Activated T-cell treated with anti-CD3 and anti-CD28 coated beads, Interleukin-2, amount 50 U/mL, for 72 hours (primary cell): ENCODE results near the gene GPC6. TPM values are rescaled to one million over a fixed set of nuclear protein-coding genes. Genes with fewer than 3 reads are reported as not detected.

Experiments used
- ATAC-seq, 2 donors: fragments of 150-1000 bp; cut with Tn5 transposase; replicated peaks in 1 of 2; 2 replicates each; pipeline ENCODE4 v1.10.0; 2021; ENCODE audit warnings: moderate library complexity in 2 of 2, mild to moderate bottlenecking in 1 of 2
- DNase-seq, 2 donors: peaks; one replicate each; pipeline ENCODE4 v3.0.0; 2021 to 2022; ENCODE audit warnings: mixed read lengths in 1 of 2
- H3K27ac Mint-ChIP-seq: one replicate; pipeline ENCODE4 v1.8.0; 2022; ENCODE audit warnings: mild to moderate bottlenecking, moderate library complexity, mixed read lengths
- H3K27me3 Mint-ChIP-seq: one replicate; pipeline ENCODE4 v1.8.0; 2022; ENCODE audit warnings: low read depth, mixed read lengths
- H3K36me3 Mint-ChIP-seq, 2 donors: one replicate each; pipeline ENCODE4 v1.8.0; 2022; ENCODE audit warnings: mixed read lengths in 2 of 2, mild to moderate bottlenecking in 1 of 2; ENCODE audit not compliant: insufficient read depth in 2 of 2
- H3K4me1 Mint-ChIP-seq: one replicate; pipeline ENCODE4 v1.8.0; 2022; ENCODE audit warnings: low read depth, mixed read lengths
- H3K4me3 Mint-ChIP-seq, 2 donors: one replicate each; pipeline ENCODE4 v1.8.0; 2022; ENCODE audit warnings: mild to moderate bottlenecking in 2 of 2, mixed read lengths in 2 of 2, moderate library complexity in 2 of 2
- H3K9me3 Mint-ChIP-seq, 2 donors: one replicate each; pipeline ENCODE4 v1.8.0; 2022; ENCODE audit warnings: mixed read lengths in 2 of 2
- total RNA-seq, 2 donors: library from RNA; stranded (reverse); gene quantifications; one replicate each; pipeline ENCODE4 v1.2.3, GENCODE V29; 2022

The GPC6 gene
- total RNA-seq, 2 donors from 2014 or later: not detected

DNA sequence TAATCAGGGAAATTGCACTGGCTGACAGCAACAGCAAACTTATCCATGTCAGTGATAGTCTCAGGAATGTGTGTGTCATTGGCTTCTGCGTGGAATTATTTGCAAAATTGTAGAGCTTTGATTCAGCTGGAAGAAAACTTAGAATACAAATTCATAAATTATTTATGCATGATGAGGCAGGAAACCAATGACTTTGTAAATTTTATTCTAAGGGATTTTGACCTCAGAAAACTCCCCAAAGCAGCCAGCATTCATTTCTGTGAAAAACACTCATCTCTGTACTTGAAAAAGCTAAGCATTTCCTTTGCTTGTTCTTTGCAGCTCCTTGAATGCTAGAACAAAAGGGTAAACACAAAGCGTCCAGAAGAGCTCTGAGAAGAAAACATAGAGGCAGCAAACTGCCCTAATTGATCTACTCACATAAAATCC is 1090.5 kb downstream of the GPC6 start:
- H3K9me3 Mint-ChIP-seq: peaks cover 0 to 3% of the 10 kb centered on the region in 2 donors
- H3K27ac Mint-ChIP-seq: peak overlapping the region; percentile 15
- peak; percentile 53 to 79 for ATAC-seq

GRCh38 chr13:94318418-94318817 is 1091.8 kb downstream of the GPC6 start:
- H3K27ac Mint-ChIP-seq: no peak overlapping the region
- H3K27me3 Mint-ChIP-seq: no peaks in the 10 kb centered on the region
- peaks cover 0 to 3% of the 10 kb centered on the region in 2 donors for H3K9me3 Mint-ChIP-seq
- DNase-seq: no peak
- ATAC-seq: no peak
- peaks cover 0 to 2% of the 10 kb centered on the region in 2 donors for H3K36me3 Mint-ChIP-seq
- H3K4me1 Mint-ChIP-seq: peaks cover 17% of the 10 kb centered on the region
- H3K4me3 Mint-ChIP-seq: no peak overlapping the region

More for the DNA sequence above, 1090.5 kb downstream of the GPC6 start:
- peak overlapping the region in 1 of 2 donors; percentile 31 for H3K4me3 Mint-ChIP-seq
- H3K36me3 Mint-ChIP-seq: peaks cover 0 to under 1% of the 10 kb centered on the region in 2 donors
- H3K4me1 Mint-ChIP-seq: peaks cover 12% of the 10 kb centered on the region
- DNase-seq: no peak
- H3K27me3 Mint-ChIP-seq: no peaks in the 10 kb centered on the region

- Mint-ChIP-seq H3K9me3 (peaks cover 0 to 3% of the 10 kb centered on the region in 2 donors), H3K27ac (no peak overlapping the region), H3K4me1 (peaks cover 27% of the 10 kb centered on the region), H3K4me3 (no peak overlapping the region), H3K36me3 (peaks cover 0 to 2% of the 10 kb centered on the region in 2 donors), H3K27me3 (no peaks in the 10 kb centered on the region)
- DNase-seq: no peak
- no peak for ATAC-seq
Measured at GRCh38 chr13:94319501-94319900, 1092.9 kb downstream of the GPC6 start.

DNA sequence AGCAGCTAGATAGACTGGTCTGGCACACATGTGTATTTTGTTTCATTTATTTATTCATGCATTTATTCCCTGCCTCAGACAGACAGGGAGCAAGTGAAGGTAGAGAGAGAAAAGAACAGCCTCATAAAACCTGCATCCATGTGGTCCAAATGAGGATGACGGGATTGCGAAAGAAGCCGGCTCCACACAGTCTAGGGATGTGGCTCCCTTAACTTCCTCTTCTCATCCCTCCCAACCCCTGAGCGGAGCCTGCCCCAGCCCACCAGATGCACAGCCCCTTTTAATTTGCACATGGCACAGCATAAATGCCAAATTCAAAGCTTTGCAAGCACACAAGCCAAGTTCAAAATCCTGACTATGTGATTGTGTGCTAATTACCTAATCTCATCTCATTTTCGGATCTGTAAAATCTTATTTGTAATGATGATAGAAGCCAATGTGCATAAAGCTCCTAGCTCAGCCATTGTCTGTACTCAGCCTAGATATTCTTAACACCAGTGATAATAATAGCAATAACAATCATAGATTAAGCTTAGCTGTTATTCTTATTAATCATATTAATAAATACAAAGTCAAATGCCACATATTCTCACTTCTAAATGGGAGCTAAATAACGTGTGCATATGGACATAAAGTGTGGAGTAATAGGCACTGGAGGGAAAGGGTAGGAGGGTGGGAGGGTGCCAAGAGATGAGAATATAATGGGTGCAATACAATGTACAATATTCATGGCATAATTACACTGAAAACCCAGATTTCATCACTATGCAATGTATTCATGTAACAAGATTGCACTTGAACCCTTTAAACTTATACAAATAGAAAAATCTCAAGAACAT is 1096.5 kb downstream of the GPC6 start:
- no peak for DNase-seq
- Mint-ChIP-seq H3K36me3 (peaks cover 2% of the 10 kb centered on the region in 2 donors), H3K4me3 (no peak overlapping the region), H3K27ac (no peak overlapping the region), H3K27me3 (no peaks in the 10 kb centered on the region), H3K9me3 (peaks cover 3% of the 10 kb centered on the region in 2 donors), H3K4me1 (peaks cover 47% of the 10 kb centered on the region)
- ATAC-seq: no peak

DNA sequence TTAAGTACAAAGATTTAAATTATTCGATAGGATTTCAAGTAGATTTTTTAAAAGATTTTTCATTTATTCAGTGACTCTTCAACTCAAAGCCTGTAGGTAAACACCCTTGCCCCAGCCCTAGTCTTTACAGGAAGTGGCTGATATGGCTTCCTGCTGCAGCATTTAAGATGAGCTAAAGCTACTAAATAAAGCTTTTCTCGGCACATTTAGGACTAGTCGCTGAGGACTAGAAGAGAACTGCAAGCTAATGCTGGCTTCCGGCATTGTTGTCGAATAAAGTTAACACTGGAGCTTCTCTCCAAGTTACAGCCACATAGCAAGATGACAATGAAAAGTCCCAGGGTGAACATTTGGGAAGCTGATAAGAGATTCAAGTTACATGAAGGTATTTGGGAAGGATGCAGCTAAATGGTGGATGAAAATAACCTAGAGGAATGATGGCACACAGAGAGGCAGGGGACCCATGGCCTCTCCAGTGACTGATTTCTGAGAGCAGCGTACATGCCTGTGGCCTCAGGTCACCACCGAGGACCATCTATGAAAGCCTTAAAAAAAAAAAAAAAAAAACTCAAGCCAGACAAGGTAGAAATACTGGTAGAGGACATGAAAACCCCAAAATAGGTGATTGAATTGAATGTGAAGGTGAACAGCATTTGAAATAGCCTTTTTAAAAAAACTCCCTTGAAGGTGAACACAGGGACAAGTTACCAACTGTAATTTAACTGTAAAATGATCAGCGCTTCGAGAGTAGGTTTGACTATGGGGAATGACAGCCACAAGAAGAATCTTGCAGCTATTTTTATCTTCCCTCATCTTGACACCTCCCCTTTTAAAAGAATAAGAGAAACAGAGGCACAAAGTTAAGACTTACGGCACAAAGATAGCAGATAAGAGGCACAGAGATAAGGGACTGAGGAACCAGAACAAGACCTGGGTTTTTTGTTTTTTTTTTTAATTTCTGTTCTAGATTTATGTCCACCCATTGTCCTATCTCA is 1097.5 kb downstream of the GPC6 start:
- H3K27ac Mint-ChIP-seq: peak overlapping the region; percentile 95
- ATAC-seq (peak; percentile 61 to 84), DNase-seq (peak in 1 of 2 donors; percentile 23)
- peaks cover 3% of the 10 kb centered on the region in 2 donors for H3K9me3 Mint-ChIP-seq
- H3K4me1 Mint-ChIP-seq: peaks cover 55% of the 10 kb centered on the region
- peak overlapping the region; percentile 58 to 87 for H3K4me3 Mint-ChIP-seq
- H3K27me3 Mint-ChIP-seq: no peaks in the 10 kb centered on the region
- H3K36me3 Mint-ChIP-seq: peaks cover 2% of the 10 kb centered on the region in 2 donors

DNA sequence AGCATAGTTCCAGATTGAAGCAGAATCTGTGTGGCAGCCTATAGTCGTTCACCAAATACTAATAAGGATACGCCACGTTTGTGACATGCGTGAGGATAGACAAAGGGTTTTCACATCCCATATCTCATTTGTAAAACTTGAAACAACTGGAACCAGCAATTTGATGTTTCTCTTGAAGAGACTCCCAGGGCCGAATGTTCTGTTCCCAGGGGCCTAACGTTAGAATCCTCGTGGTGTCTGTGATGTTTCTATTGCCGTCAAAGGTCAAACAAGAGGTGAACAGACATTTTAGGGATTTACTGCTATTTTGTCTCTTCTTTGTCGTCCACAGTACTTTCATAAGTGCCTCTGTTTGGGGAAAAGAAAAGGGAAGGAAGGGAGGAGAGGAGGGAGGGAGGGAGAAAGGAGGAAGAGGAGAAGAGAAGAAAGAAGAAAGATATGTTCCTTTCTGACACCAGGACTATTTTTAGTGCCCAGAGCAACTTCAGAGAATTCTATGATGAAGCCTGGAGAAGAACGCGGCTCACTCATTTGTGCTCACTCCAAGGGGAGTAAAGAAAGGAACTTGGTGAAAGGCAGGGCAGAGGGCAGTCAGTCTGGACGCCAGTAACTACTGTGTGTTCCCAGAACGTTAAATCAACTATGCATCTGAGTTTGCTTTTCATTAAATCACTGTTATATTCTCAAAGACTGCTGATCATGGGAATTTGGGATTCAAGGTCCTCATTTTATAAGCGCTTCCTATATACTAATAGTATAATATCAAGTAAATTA is 1098.3 kb downstream of the GPC6 start:
- no peak for DNase-seq
- Mint-ChIP-seq H3K36me3 (peaks cover 2 to 3% of the 10 kb centered on the region in 2 donors), H3K4me1 (peaks cover 64% of the 10 kb centered on the region), H3K27me3 (no peaks in the 10 kb centered on the region), H3K4me3 (peak overlapping the region in 1 of 2 donors; percentile 87), H3K9me3 (peaks cover 3% of the 10 kb centered on the region in 2 donors), H3K27ac (no peak overlapping the region)
- ATAC-seq: no peak

DNA sequence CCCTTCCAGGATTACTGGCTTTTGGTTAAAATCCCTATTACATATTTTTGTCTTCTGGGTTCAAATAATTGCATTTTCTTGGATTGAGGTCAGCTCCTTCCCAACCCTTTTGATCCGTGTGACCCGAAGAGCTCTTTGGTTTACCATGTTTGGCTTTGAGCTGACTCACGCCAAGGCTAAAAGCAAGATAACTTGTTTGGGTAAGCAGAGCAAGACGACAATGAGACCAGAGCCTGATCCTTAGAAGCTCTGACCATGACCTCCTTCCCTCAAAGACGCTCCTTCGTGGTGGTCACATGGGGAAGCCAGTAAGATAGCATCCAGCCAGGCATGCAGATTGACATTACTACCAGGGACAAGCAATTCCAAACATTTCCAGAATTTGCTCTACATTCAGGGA is 1099.0 kb downstream of the GPC6 start:
- Mint-ChIP-seq H3K4me1 (peaks cover 71% of the 10 kb centered on the region), H3K4me3 (no peak overlapping the region), H3K36me3 (peaks cover 2 to 3% of the 10 kb centered on the region in 2 donors), H3K27me3 (no peaks in the 10 kb centered on the region), H3K9me3 (peaks cover 3% of the 10 kb centered on the region in 2 donors), H3K27ac (no peak overlapping the region)
- ATAC-seq: no peak
- DNase-seq: no peak

DNA sequence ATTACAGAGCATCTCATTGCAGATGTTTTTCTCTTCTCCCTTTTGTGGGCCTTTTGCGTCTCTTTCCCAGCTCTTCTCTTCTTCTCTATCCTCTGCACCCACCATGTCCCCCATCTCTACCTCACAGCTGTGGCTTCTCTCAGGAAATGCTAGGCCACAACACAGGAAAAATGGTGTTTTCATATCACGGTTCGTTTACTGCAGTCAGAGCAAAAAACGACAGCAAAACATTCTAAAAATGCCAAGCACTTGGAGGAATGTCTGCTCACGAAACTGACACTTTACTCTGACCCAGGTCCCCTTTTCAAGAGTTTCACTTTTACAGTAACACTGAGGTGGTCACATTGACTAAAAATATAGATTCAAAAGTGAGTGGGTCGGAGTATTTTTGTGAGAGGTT is 1100.7 kb downstream of the GPC6 start:
- Mint-ChIP-seq H3K4me3 (peak overlapping the region; percentile 36 to 88), H3K27me3 (peaks cover 12% of the 10 kb centered on the region), H3K9me3 (peaks cover 0 to 3% of the 10 kb centered on the region in 2 donors), H3K27ac (peak overlapping the region; percentile 92), H3K4me1 (peaks cover 75% of the 10 kb centered on the region), H3K36me3 (peaks cover 0 to 3% of the 10 kb centered on the region in 2 donors)
- peak in 1 of 2 donors; percentile 9 for DNase-seq
- peak; percentile 73 to 78 for ATAC-seq

- ATAC-seq: no peak
- Mint-ChIP-seq H3K27me3 (peaks cover 20% of the 10 kb centered on the region), H3K9me3 (peaks cover 0 to 3% of the 10 kb centered on the region in 2 donors), H3K4me1 (peaks cover 69% of the 10 kb centered on the region), H3K4me3 (peak overlapping the region; percentile 36 to 88), H3K27ac (peak overlapping the region; percentile 59), H3K36me3 (peaks cover 0 to 3% of the 10 kb centered on the region in 2 donors)
- DNase-seq: no peak
Measured at GRCh38 chr13:94328381-94329041, 1101.9 kb downstream of the GPC6 start.

DNA sequence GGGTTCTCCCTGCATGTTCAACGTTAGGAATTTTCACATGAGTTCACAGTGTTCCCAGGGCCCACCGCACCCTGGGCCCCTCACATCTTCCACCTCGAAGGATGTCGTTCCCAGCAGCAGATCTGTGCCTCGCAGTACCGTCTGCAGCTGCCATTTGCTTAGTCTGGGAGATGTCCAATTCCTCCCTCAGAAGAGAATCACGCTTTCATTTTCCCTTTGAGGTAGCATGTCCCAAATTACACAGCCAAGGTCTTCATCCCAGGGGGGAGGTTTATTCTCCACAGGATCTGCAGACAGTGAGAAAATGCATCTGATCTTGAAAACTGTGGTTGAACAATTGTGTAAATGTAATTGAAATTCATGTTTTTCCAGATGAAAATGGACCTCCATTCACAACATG is 1102.7 kb downstream of the GPC6 start:
- H3K4me1 Mint-ChIP-seq: peaks cover 62% of the 10 kb centered on the region
- DNase-seq: no peak
- H3K27me3 Mint-ChIP-seq: peaks cover 20% of the 10 kb centered on the region
- peaks cover 0 to 3% of the 10 kb centered on the region in 2 donors for H3K9me3 Mint-ChIP-seq
- ATAC-seq: no peak
- no peak overlapping the region for H3K4me3 Mint-ChIP-seq
- H3K27ac Mint-ChIP-seq: no peak overlapping the region
- peaks cover 0 to 3% of the 10 kb centered on the region in 2 donors for H3K36me3 Mint-ChIP-seq

DNA sequence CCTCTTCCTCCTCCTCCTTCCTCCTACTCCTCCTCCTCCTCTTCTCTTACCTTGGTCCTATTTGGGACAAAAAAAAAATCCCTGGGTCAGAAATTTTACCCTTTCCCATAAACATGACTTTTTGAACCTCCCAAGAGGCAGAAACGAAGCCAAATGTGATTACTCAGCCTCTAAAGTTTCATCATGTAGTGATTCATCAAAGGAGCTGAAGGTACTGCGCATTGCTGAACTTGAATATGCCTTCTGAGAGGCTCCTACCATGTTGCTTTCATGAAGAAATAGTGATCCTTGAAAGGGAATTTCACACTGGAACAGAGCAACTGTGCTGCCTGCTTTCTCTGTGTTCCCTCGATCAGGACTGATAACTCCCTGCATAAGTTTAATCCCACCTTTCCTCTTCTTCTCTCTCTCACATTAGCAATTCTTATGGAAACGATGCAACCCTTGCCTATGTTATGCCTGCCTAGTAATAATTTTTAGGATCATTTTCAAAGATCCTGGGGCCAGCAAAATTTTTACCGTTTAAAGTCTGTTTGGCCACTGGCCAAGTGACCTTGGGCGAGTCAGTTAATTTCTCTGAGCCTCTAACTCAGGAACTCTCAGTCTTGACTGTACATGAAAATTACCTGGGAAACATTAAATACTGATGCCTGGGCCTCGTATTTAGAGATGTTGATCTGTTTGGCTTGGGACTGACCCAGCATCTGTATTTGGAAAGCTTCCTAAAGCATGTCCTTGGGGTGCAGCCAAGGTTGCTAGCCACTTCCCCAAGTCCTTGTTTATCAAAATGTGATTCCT is 1103.3 kb downstream of the GPC6 start:
- ATAC-seq: peak; percentile 81 to 90
- H3K27ac Mint-ChIP-seq: peak overlapping the region; percentile 94
- peak overlapping the region; percentile 73 to 78 for H3K4me3 Mint-ChIP-seq
- H3K36me3 Mint-ChIP-seq: peaks cover 0 to 3% of the 10 kb centered on the region in 2 donors
- H3K27me3 Mint-ChIP-seq: peaks cover 20% of the 10 kb centered on the region
- H3K9me3 Mint-ChIP-seq: peaks cover 0 to 3% of the 10 kb centered on the region in 2 donors
- peak in 1 of 2 donors; percentile 21 for DNase-seq
- H3K4me1 Mint-ChIP-seq: peaks cover 55% of the 10 kb centered on the region
